DOHH2 (cell line): ENCODE results near the gene AQP9.

ENCODE experiments used
- H3F3A ChIP-seq: fragments of 200-600 bp; sonication (generic), shearing (Covaris generic); 2 replicates; pipeline ENCODE4 v1.6.0; 2016; ENCODE audit warnings: antibody characterized with exemption, mild to moderate bottlenecking; ENCODE audit not compliant: control insufficient read depth, insufficient read depth
- H3K27ac ChIP-seq: fragments of 200-600 bp; sonication (generic); 2 replicates; pipeline ENCODE4 v1.5.1; 2014; ENCODE audit warnings: low read depth, mild to moderate bottlenecking, low read length, moderate library complexity
- H3K27me3 ChIP-seq: fragments of 200-600 bp; sonication (generic); 2 replicates; pipeline ENCODE4 v1.6.1; 2014; ENCODE audit warnings: mild to moderate bottlenecking, low read length, mixed read lengths; ENCODE audit not compliant: control insufficient read depth
- H3K36me3 ChIP-seq: fragments of 200-600 bp; sonication (generic); 2 replicates; pipeline ENCODE4 v1.6.1; 2014; ENCODE audit warnings: mild to moderate bottlenecking, low read length, moderate library complexity, mixed read lengths; ENCODE audit not compliant: control insufficient read depth
- H3K4me1 ChIP-seq: fragments of 200-600 bp; sonication (generic); 2 replicates; pipeline ENCODE4 v1.6.1; 2014; ENCODE audit warnings: mild to moderate bottlenecking, low read length, mixed read lengths; ENCODE audit not compliant: control insufficient read depth
- H3K4me2 ChIP-seq: fragments of 200-600 bp; sonication (generic); 2 replicates; pipeline ENCODE4 v1.6.0; 2014; ENCODE audit warnings: mild to moderate bottlenecking, low read length, moderate library complexity
- H3K4me3 ChIP-seq: fragments of 200-600 bp; sonication (generic); 2 replicates; pipeline ENCODE4 v1.5.1; 2014; ENCODE audit warnings: mild to moderate bottlenecking, low read length, mixed read lengths
- H3K79me2 ChIP-seq: fragments of 200-600 bp; sonication (generic); 2 replicates; pipeline ENCODE4 v1.6.1; 2014; ENCODE audit warnings: mild to moderate bottlenecking, low read length, mixed read lengths; ENCODE audit not compliant: control insufficient read depth
- H3K9me2 ChIP-seq: fragments of 200-600 bp; sonication (generic); replicated peaks from 2 replicates; pipeline ENCODE4 v1.6.1; 2014; ENCODE audit warnings: mild to moderate bottlenecking, low read length, mixed read lengths; ENCODE audit not compliant: control insufficient read depth
- H3K9me3 ChIP-seq: fragments of 200-600 bp; sonication (generic); 2 replicates; pipeline ENCODE4 v1.6.1; 2014; ENCODE audit warnings: antibody characterized with exemption, low read length, mixed read lengths; ENCODE audit not compliant: control insufficient read depth, insufficient read depth
- H4K20me1 ChIP-seq: fragments of 200-600 bp; sonication (generic); 2 replicates; pipeline ENCODE4 v1.6.0; 2014; ENCODE audit warnings: low read depth, mild to moderate bottlenecking, antibody characterized with exemption, low read length, moderate library complexity; ENCODE audit not compliant: control insufficient read depth, insufficient read depth
- CTCF ChIP-seq: fragments of 200-600 bp; sonication (generic); IDR thresholded peaks from one replicate; pipeline ENCODE4 v1.5.1; 2014; ENCODE audit warnings: antibody characterized with exemption, mild to moderate bottlenecking, low read depth, low read length; ENCODE audit not compliant: poor library complexity, severe bottlenecking
- EZH2phosphoT487 ChIP-seq: fragments of 200-600 bp; sonication (generic); IDR thresholded peaks from 2 replicates; pipeline ENCODE4 v1.6.1; 2017; ENCODE audit warnings: borderline replicate concordance, mild to moderate bottlenecking, antibody characterized with exemption, low read length, moderate library complexity, mixed read lengths

The AQP9 gene

GRCh38 chr15:58164926-58165325, 26.7 kb downstream of the AQP9 start:
- Histone ChIP-seq H3K9me2 (no peaks in the 10 kb centered on the region), H3K27me3 (peaks cover 8% of the 10 kb centered on the region; the same call in 1 of the 2 replicates), H3K4me1 (no peaks in the 10 kb centered on the region), H3F3A (no peaks in the 10 kb centered on the region), H3K79me2 (no peaks in the 10 kb centered on the region), H3K36me3 (no peaks in the 10 kb centered on the region), H3K4me2 (no peak overlapping the region), H3K27ac (no peak overlapping the region), H3K4me3 (no peak overlapping the region), H3K9me3 (no peaks in the 10 kb centered on the region), H4K20me1 (no peaks in the 10 kb centered on the region)
- no peak for TF ChIP-seq CTCF
- TF ChIP-seq EZH2phosphoT487 = no peak

- H3K4me1 ChIP-seq = no peaks in the 10 kb centered on the region
- H3F3A ChIP-seq = no peaks in the 10 kb centered on the region
- no peaks in the 10 kb centered on the region for H3K9me2 ChIP-seq
- H3K4me3 ChIP-seq = no peak overlapping the region
- TF ChIP-seq CTCF (no peak), EZH2phosphoT487 (no peak)
- no peak overlapping the region for H3K4me2 ChIP-seq
- peaks cover 8% of the 10 kb centered on the region; the same call in 1 of the 2 replicates for H3K27me3 ChIP-seq
- no peak overlapping the region for H3K27ac ChIP-seq
- H3K36me3 ChIP-seq = no peaks in the 10 kb centered on the region
- H3K9me3 ChIP-seq = no peaks in the 10 kb centered on the region
- no peaks in the 10 kb centered on the region for H3K79me2 ChIP-seq
- H4K20me1 ChIP-seq = no peaks in the 10 kb centered on the region
These were observed 27.5 kb downstream of the AQP9 start for GRCh38 chr15:58165661-58166060.

- Histone ChIP-seq H3F3A (no peaks in the 10 kb centered on the region), H3K4me3 (no peak overlapping the region), H3K9me2 (no peaks in the 10 kb centered on the region), H3K27ac (no peak overlapping the region), H3K36me3 (no peaks in the 10 kb centered on the region), H3K9me3 (no peaks in the 10 kb centered on the region), H3K27me3 (peaks cover 8% of the 10 kb centered on the region; the same call in 1 of the 2 replicates), H3K4me1 (no peaks in the 10 kb centered on the region), H4K20me1 (no peaks in the 10 kb centered on the region), H3K4me2 (no peak overlapping the region), H3K79me2 (no peaks in the 10 kb centered on the region)
- TF ChIP-seq CTCF (no peak), EZH2phosphoT487 (no peak)
These were observed 29.0 kb downstream of the AQP9 start for GRCh38 chr15:58167095-58167691.
